B cell (primary cell): ENCODE data around the gene SEMA6A. TPM values are rescaled to one million over a fixed set of nuclear protein-coding genes. Genes with fewer than 3 reads are reported as not detected.

Experiments
- ATAC-seq: fragments of 200-7000 bp; cut with Tn5 transposase; one replicate; pipeline ENCODE4 v1.10.0; 2021; ENCODE audit warnings: low read depth, mild to moderate bottlenecking, moderate number of reproducible peaks, moderate library complexity
- CTCF ChIA-PET: fragments of 350-600 bp; sonication (Branson Sonifier 250); formaldehyde crosslinking; loops from one replicate; lab custom pipeline; 2021; ENCODE audit warnings: antibody characterized with exemption, inconsistent platforms; lab: Charles Lee
- POLR2A ChIA-PET: fragments of 350-600 bp; sonication (Branson Sonifier 250); formaldehyde crosslinking; loops from one replicate; lab custom pipeline; 2021; ENCODE audit warnings: antibody characterized with exemption; lab: Charles Lee
- DNase-seq: peaks from one replicate; pipeline ENCODE4 v3.0.0; 2013
- H2AFZ ChIP-seq: 2 replicates; pipeline ENCODE4 v1.6.1; 2012; ENCODE audit warnings: mild to moderate bottlenecking, low read depth, low read length; ENCODE audit not compliant: insufficient read depth, poor library complexity, severe bottlenecking
- H3K27ac ChIP-seq, 2 donors: 1 replicate in 1 of 2; 2 replicates in 1 of 2; pipeline ENCODE4 v1.5.1; 2012 to 2013; ENCODE audit warnings: low read length in 2 of 2, mild to moderate bottlenecking in 2 of 2, moderate library complexity in 1 of 2
- H3K27me3 ChIP-seq, 4 experiments: fragments of 200-600 bp in 1 of 4; sonication (generic) in 1 of 4; replicated peaks in 1 of 4; 1 replicate in 2 of 4; 2 replicates in 2 of 4; pipeline versions ENCODE4 v1.6.1 to v1.7.0; 2013 to 2016; ENCODE audit warnings: low read length in 3 of 4, mild to moderate bottlenecking in 2 of 4, mixed read lengths in 1 of 4, moderate library complexity in 1 of 4; ENCODE audit not compliant: insufficient read depth in 4 of 4, control insufficient read depth in 3 of 4; ENCODE audit errors: control extremely low read depth in 1 of 4
- H3K36me3 ChIP-seq, 2 experiments: replicated peaks in 1 of 2; 1 replicate in 1 of 2; 2 replicates in 1 of 2; pipeline versions ENCODE4 v1.6.1 to v1.7.1; 2013; ENCODE audit warnings: low read length in 1 of 2; ENCODE audit not compliant: insufficient read depth in 2 of 2, control insufficient read depth in 1 of 2; ENCODE audit errors: control extremely low read depth in 1 of 2, extremely low read depth in 1 of 2
- H3K4me1 ChIP-seq, 2 donors: fragments of 200-600 bp in 1 of 2; sonication (generic) in 1 of 2; 1 replicate in 1 of 2; 2 replicates in 1 of 2; pipeline versions ENCODE4 v1.5.1 to v1.6.1; 2013 to 2017; ENCODE audit warnings: low read length in 2 of 2; ENCODE audit not compliant: control insufficient read depth in 2 of 2, insufficient read depth in 2 of 2
- H3K4me2 ChIP-seq: replicated peaks from 2 replicates; pipeline ENCODE3; 2012; ENCODE audit warnings: mild to moderate bottlenecking, low read depth, low read length; ENCODE audit not compliant: poor library complexity, severe bottlenecking
- H3K4me3 ChIP-seq, 5 experiments: fragments of 200-600 bp in 1 of 5; sonication (generic) in 1 of 5; 1 replicate in 3 of 5; 2 replicates in 2 of 5; pipeline versions ENCODE4 v1.5.1 to v1.7.0; 2011 to 2016; ENCODE audit warnings: low read length in 4 of 5, mild to moderate bottlenecking in 4 of 5, low read depth in 2 of 5, control low read depth in 1 of 5, moderate library complexity in 1 of 5; ENCODE audit not compliant: insufficient read depth in 1 of 5; ENCODE audit errors: control extremely low read depth in 1 of 5, extremely low read depth in 1 of 5
- H3K79me2 ChIP-seq: fragments of 200-600 bp; sonication (generic); one replicate; pipeline ENCODE4 v1.6.0; 2016; ENCODE audit warnings: low read length; ENCODE audit not compliant: control insufficient read depth, insufficient read depth
- H3K9ac ChIP-seq: fragments of 200-600 bp; sonication (generic); 2 replicates; pipeline ENCODE4 v1.6.1; 2017; ENCODE audit warnings: mild to moderate bottlenecking, low read length, moderate library complexity
- H3K9me3 ChIP-seq, 3 donors: one replicate each; pipeline versions ENCODE4 v1.6.1 to v1.7.1; 2013; ENCODE audit warnings: low read length in 2 of 3; ENCODE audit not compliant: control insufficient read depth in 2 of 3, insufficient read depth in 1 of 3; ENCODE audit errors: control extremely low read depth in 1 of 3
- H4K20me1 ChIP-seq: 2 replicates; pipeline ENCODE4 v1.6.0; 2012; ENCODE audit warnings: mild to moderate bottlenecking, low read length; ENCODE audit not compliant: insufficient read depth, control insufficient read depth, poor library complexity, severe bottlenecking
- H3K27ac Mint-ChIP-seq: one replicate; pipeline ENCODE4 v1.8.0; 2021; ENCODE audit warnings: mixed read lengths
- H3K27me3 Mint-ChIP-seq: one replicate; pipeline ENCODE4 v1.8.0; 2021; ENCODE audit warnings: mixed read lengths
- H3K4me1 Mint-ChIP-seq: one replicate; pipeline ENCODE4 v1.8.0; 2021; ENCODE audit warnings: mixed read lengths
- H3K4me3 Mint-ChIP-seq: one replicate; pipeline ENCODE4 v1.8.0; 2021; ENCODE audit warnings: mixed read lengths
- H3K9me3 Mint-ChIP-seq: one replicate; pipeline ENCODE4 v1.8.0; 2022; ENCODE audit warnings: mixed read lengths; ENCODE audit not compliant: insufficient read depth
- CTCF ChIP-seq: fragments of 200-600 bp; IDR thresholded peaks from one replicate; pipeline ENCODE4 v1.8.0; 2022; ENCODE audit warnings: antibody characterized with exemption, mild to moderate bottlenecking
- EZH2 ChIP-seq: IDR thresholded peaks from 2 replicates; pipeline ENCODE4 v1.6.1; 2012; ENCODE audit warnings: borderline replicate concordance, low read depth, mild to moderate bottlenecking, moderate library complexity, low read length; ENCODE audit not compliant: insufficient read depth, poor library complexity, severe bottlenecking
- WGBS: methylation state at CpG from one replicate; pipeline ENCODE4 v1.1.5; 2013; ENCODE audit warnings: missing lambda C conversion rate; ENCODE audit not compliant: insufficient coverage; 5-methylcytosine and 5-hydroxymethylcytosine counted together
- intact Hi-C: fragments of 100-400 bp; cut with micrococcal nuclease; formaldehyde crosslinking; loops from one replicate; pipeline ENCODE4 v1.10.0; 2022
- polyA plus RNA-seq: library from polyadenylated mRNA; depleted of rRNA; stranded (reverse); fragments of >200 nt; gene quantifications from 2 replicates; pipeline ENCODE4 v1.2.3, GENCODE V29; 2012
- total RNA-seq, 2 donors: library from RNA; stranded (reverse); fragments of 120-200 nt in 1 of 2; gene quantifications; 1 replicate in 1 of 2; 2 replicates in 1 of 2; pipeline versions ENCODE4 v1.2.3 to v1.2.4, GENCODE V29; 2013 to 2022

SEMA6A gene
- total and polyA plus RNA-seq, 2 donors (not counting 1 experiment from before 2014, with no cell fraction given): 0.44 TPM; not detected in 1

- Mint-ChIP-seq H3K4me1 (no peaks in the 10 kb centered on the region), H3K27ac (no peak overlapping the region), H3K9me3 (no peaks in the 10 kb centered on the region), H3K4me3 (no peak overlapping the region), H3K27me3 (no peaks in the 10 kb centered on the region)
- ATAC-seq (no peak), DNase-seq (no peak)
- no peak overlapping the region for H3K4me3 ChIP-seq
- H3K4me2 ChIP-seq: no peak overlapping the region
- ChIA-PET POLR2A (no interaction called here), CTCF (no interaction called here)
- H3K9ac ChIP-seq: no peak overlapping the region
- H3K9me3 ChIP-seq: no peaks in the 10 kb centered on the region
- no peaks in the 10 kb centered on the region for H4K20me1 ChIP-seq
- no peaks in the 10 kb centered on the region for H3K4me1 ChIP-seq
- H2AFZ ChIP-seq: no peak overlapping the region
- peaks cover 0 to 5% of the 10 kb centered on the region in 2 experiments for H3K36me3 ChIP-seq
- no peaks in the 10 kb centered on the region for H3K27me3 ChIP-seq
- H3K27ac ChIP-seq: no peak overlapping the region
- TF ChIP-seq CTCF (no peak), EZH2 (no peak)
- no peaks in the 10 kb centered on the region for H3K79me2 ChIP-seq
- intact Hi-C loops: no loop called here
- 99% methylated on average over 7 of the region's 9 CpGs for WGBS
Observed at GRCh38 chr5:116395226-116395625, 179.4 kb downstream of the SEMA6A start.

- CTCF ChIA-PET: no interaction called here
- Histone ChIP-seq H3K9ac (no peak overlapping the region), H3K4me1 (no peaks in the 10 kb centered on the region), H3K9me3 (no peaks in the 10 kb centered on the region), H2AFZ (no peak overlapping the region), H3K27me3 (no peaks in the 10 kb centered on the region), H3K4me3 (no peak overlapping the region), H4K20me1 (no peaks in the 10 kb centered on the region), H3K36me3 (peaks cover 0 to 3% of the 10 kb centered on the region in 2 experiments), H3K4me2 (no peak overlapping the region), H3K27ac (no peak overlapping the region), H3K79me2 (no peaks in the 10 kb centered on the region)
- intact Hi-C loops: no loop called here
- no peak for TF ChIP-seq CTCF
- no peak for TF ChIP-seq EZH2
- POLR2A ChIA-PET: no interaction called here
- Mint-ChIP-seq H3K27me3 (no peaks in the 10 kb centered on the region), H3K4me3 (no peak overlapping the region), H3K9me3 (no peaks in the 10 kb centered on the region), H3K27ac (no peak overlapping the region), H3K4me1 (no peaks in the 10 kb centered on the region)
- ATAC-seq: no peak
- no peak for DNase-seq
- 100% methylated on average over 2 of the region's 5 CpGs for WGBS
Observed at GRCh38 chr5:116394186-116394867, 180.3 kb downstream of the SEMA6A start.
